HepG2 (cell line): ENCODE measurements around the gene AMER3. TPM values are rescaled to one million over a fixed set of nuclear protein-coding genes. Genes with fewer than 3 reads are reported as not detected.

Experiments
- ATAC-seq: fragments of 200-7000 bp; cut with Tn5 transposase; 3 replicates; pipeline ENCODE4 v1.9.1; 2020; ENCODE audit warnings: mild to moderate bottlenecking, moderate library complexity
- BruUV-seq: library from RNA; stranded (reverse); fragments of 400-500 nt; replicated peaks from 2 replicates; lab custom pipeline; 2021; lab: Mats Ljungman, UMichigan
- CTCF ChIA-PET: fragments of 300-600 bp; formaldehyde crosslinking; extraction: SDS; loops from one replicate; lab custom pipeline; 2021; ENCODE audit warnings: low total read pairs, inconsistent platforms, low intra/inter-chr PET ratio; lab: Yijun Ruan, JAX
- POLR2A ChIA-PET: fragments of 350-600 bp; sonication (Branson Sonifier 250); formaldehyde crosslinking; loops from one replicate; lab custom pipeline; 2020; ENCODE audit warnings: antibody characterized with exemption, inconsistent platforms; lab: Yijun Ruan, JAX
- DNase-seq: peaks from one replicate; pipeline ENCODE4 v3.0.0-alpha.2; 2015; ENCODE audit warnings: low spot score
- FAIRE-seq: peaks from 3 replicates; lab custom pipeline; 2011; peaks lifted over from hg19 to GRCh38; lab: Jason Lieb, UNC
- H2AFZ ChIP-seq: one replicate; pipeline ENCODE4 v1.6.1; 2011; ENCODE audit warnings: low read length, inconsistent platforms
- H3K27ac ChIP-seq: fragments of 300-600 bp; 3 replicates; pipeline ENCODE4 v1.8.0; 2011; ENCODE audit warnings: mixed run types, mild to moderate bottlenecking, mixed read lengths, low read length, inconsistent platforms; ENCODE audit not compliant: insufficient read depth; ENCODE audit errors: extremely low read length
- H3K27me3 ChIP-seq, 2 experiments: fragments of 200-600 bp in 1 of 2; 2 replicates in 1 of 2; 3 replicates in 1 of 2; pipeline versions ENCODE4 v1.6.0 to v1.8.0; 2011; ENCODE audit warnings: low read length in 2 of 2, mild to moderate bottlenecking in 2 of 2, moderate library complexity in 2 of 2, inconsistent platforms in 1 of 2; ENCODE audit not compliant: insufficient read depth in 2 of 2, control insufficient read depth in 1 of 2
- H3K36me3 ChIP-seq, 2 experiments: fragments of 200-600 bp in 1 of 2; replicated peaks in 1 of 2; 2 replicates in 1 of 2; 3 replicates in 1 of 2; pipeline versions ENCODE4 v1.5.1 to v1.8.0; 2011; ENCODE audit warnings: low read length in 2 of 2, inconsistent platforms in 1 of 2; ENCODE audit not compliant: insufficient read depth in 2 of 2, control insufficient read depth in 1 of 2
- H3K4me1 ChIP-seq: 2 replicates; pipeline ENCODE4 v1.5.1; 2012; ENCODE audit warnings: low read length, inconsistent platforms; ENCODE audit not compliant: insufficient read depth
- H3K4me2 ChIP-seq: 2 replicates; pipeline ENCODE4 v1.6.0; 2011; ENCODE audit warnings: low read depth, low read length, inconsistent platforms
- H3K4me3 ChIP-seq, 3 experiments: fragments of 200-600 bp in 1 of 3; sonication (generic), shearing (Covaris generic) in 1 of 3; replicated peaks in 1 of 3; 2 replicates each; pipeline ENCODE4 v1.5.1; 2011 to 2016; ENCODE audit warnings: low read length in 3 of 3, inconsistent platforms in 2 of 3, low read depth in 2 of 3, mild to moderate bottlenecking in 2 of 3, control low read depth in 1 of 3, mixed read lengths in 1 of 3; ENCODE audit not compliant: insufficient read depth in 1 of 3
- H3K79me2 ChIP-seq: one replicate; pipeline ENCODE4 v1.6.1; 2011; ENCODE audit warnings: low read length, inconsistent platforms; ENCODE audit not compliant: insufficient read depth
- H3K9ac ChIP-seq: 2 replicates; pipeline ENCODE4 v1.6.0; 2011; ENCODE audit warnings: mild to moderate bottlenecking, low read depth, low read length, inconsistent platforms; ENCODE audit not compliant: insufficient read depth
- H3K9me3 ChIP-seq: 2 replicates; pipeline ENCODE4 v1.5.1; 2012; ENCODE audit warnings: mild to moderate bottlenecking, low read length
- H4K20me1 ChIP-seq: 2 replicates; pipeline ENCODE4 v1.6.0; 2011; ENCODE audit warnings: inconsistent platforms, mild to moderate bottlenecking, low read length, moderate library complexity; ENCODE audit not compliant: insufficient read depth
- HNRNPUL1 ChIP-seq: fragments of 200-400 bp; formaldehyde crosslinking; IDR thresholded peaks from 2 replicates; pipeline ENCODE4 v1.6.1; 2017; ENCODE audit warnings: low read depth, mild to moderate bottlenecking, low read length, moderate library complexity
- IRF2 ChIP-seq: IDR thresholded peaks from 2 replicates; pipeline ENCODE4 v1.6.1; 2018; ENCODE audit warnings: missing genetic modification reagents, missing compliant biosample characterization
- MZF1 ChIP-seq: sonication (generic); formaldehyde crosslinking; IDR thresholded peaks from 2 replicates; pipeline ENCODE4 v1.8.1; 2023; ENCODE audit warnings: mild to moderate bottlenecking, missing genetic modification reagents, borderline replicate concordance
- SMAD3 ChIP-seq: sonication (generic); formaldehyde crosslinking; IDR thresholded peaks from 2 replicates; pipeline ENCODE4 v1.4.0; 2020; ENCODE audit warnings: missing genetic modification reagents
- ZBTB10 ChIP-seq: sonication (generic); formaldehyde crosslinking; IDR thresholded peaks from 2 replicates; pipeline ENCODE4 v1.4.0; 2020; ENCODE audit warnings: missing genetic modification reagents, borderline replicate concordance
- ZBTB37 ChIP-seq: sonication (generic); formaldehyde crosslinking; IDR thresholded peaks from 2 replicates; pipeline ENCODE4 v1.4.0; 2020; ENCODE audit warnings: mild to moderate bottlenecking, missing genetic modification reagents
- ZFP37 ChIP-seq: sonication (generic); formaldehyde crosslinking; IDR thresholded peaks from 2 replicates; pipeline ENCODE4 v1.4.0; 2020; ENCODE audit warnings: missing genetic modification reagents, borderline replicate concordance
- ZFY ChIP-seq: sonication (generic); formaldehyde crosslinking; IDR thresholded peaks from 2 replicates; pipeline ENCODE4 v1.4.0; 2020; ENCODE audit warnings: missing genetic modification reagents
- ZNF33B ChIP-seq: sonication (generic); formaldehyde crosslinking; IDR thresholded peaks from 2 replicates; pipeline ENCODE4 v1.5.1; 2020; ENCODE audit warnings: mild to moderate bottlenecking, missing genetic modification reagents
- WGBS: methylation state at CpG from one replicate; pipeline ENCODE4 v1.1.6; 2017; ENCODE audit warnings: low lambda C conversion rate; 5-methylcytosine and 5-hydroxymethylcytosine counted together
- in situ Hi-C: cut with HindIII; loops from 2 replicates; pipeline ENCODE4 v1.10.0; 2017; ENCODE audit warnings: low pct_unique_long_range_greater_than_20kb; ENCODE audit not compliant: extremely low pct_ligation_motif_present
- intact Hi-C: fragments of 100-400 bp; cut with micrococcal nuclease; formaldehyde crosslinking; loops from one replicate; pipeline ENCODE4 v1.10.0; 2022; ENCODE audit not compliant: unreplicated experiment
- polyA plus RNA-seq, 8 experiments: library from polyadenylated mRNA; depleted of rRNA in 3 of 8; stranded (reverse) in 7 of 8; unstranded in 1 of 8; fragments of >200 nt; fragmentation: Illumina TruSeq in 4 of 8; extraction: Trizol in 4 of 8; gene quantifications; 2 replicates each; pipeline versions ENCODE4 v1.2.1 to v1.2.3, GENCODE V29; 2011 to 2016; ENCODE audit warnings: low read depth in 4 of 8, missing spikeins in 1 of 8, mixed read lengths in 1 of 8; ENCODE audit not compliant: insufficient read depth in 1 of 8
- total RNA-seq, 5 experiments: library from RNA; depleted of rRNA; stranded (reverse); fragments of >200 nt; fragmentation: Illumina TruSeq; extraction: Trizol; gene quantifications; 2 replicates each; pipeline ENCODE4 v1.2.3, GENCODE V29; 2016; ENCODE audit warnings: low read depth in 1 of 5
- TF ChIP-seq, protein P1 (sequence below): IDR thresholded peaks from 2 replicates; pipeline ENCODE4 v1.6.1; 2016; ENCODE audit warnings: mild to moderate bottlenecking, missing biosample characterization, missing genetic modification reagents
- TF ChIP-seq, protein P2 (sequence below): sonication (generic); formaldehyde crosslinking; IDR thresholded peaks from 2 replicates; pipeline ENCODE4 v1.4.0; 2020; ENCODE audit warnings: missing genetic modification reagents

The AMER3 gene
- total and polyA plus RNA-seq, 2 of the 13 experiments (the other 11 are each of a cell fraction or from before 2014, with no cell fraction given) = not detected

- TF ChIP-seq MZF1 (CRISPR knock-in tag) (no peak), SMAD3 (CRISPR knock-in tag) (no peak), ZFY (CRISPR knock-in tag) (no peak), ZNF33B (no peak), ZBTB37 (CRISPR knock-in tag) (no peak), IRF2 (CRISPR knock-in tag) (no peak), HNRNPUL1 (no peak), ZFP37 (no peak), ZBTB10 (CRISPR knock-in tag) (no peak)
- TF ChIP-seq, protein P1, sequence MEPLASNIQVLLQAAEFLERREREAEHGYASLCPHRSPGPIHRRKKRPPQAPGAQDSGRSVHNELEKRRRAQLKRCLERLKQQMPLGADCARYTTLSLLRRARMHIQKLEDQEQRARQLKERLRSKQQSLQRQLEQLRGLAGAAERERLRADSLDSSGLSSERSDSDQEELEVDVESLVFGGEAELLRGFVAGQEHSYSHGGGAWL = no peak
- TF ChIP-seq, protein P2, sequence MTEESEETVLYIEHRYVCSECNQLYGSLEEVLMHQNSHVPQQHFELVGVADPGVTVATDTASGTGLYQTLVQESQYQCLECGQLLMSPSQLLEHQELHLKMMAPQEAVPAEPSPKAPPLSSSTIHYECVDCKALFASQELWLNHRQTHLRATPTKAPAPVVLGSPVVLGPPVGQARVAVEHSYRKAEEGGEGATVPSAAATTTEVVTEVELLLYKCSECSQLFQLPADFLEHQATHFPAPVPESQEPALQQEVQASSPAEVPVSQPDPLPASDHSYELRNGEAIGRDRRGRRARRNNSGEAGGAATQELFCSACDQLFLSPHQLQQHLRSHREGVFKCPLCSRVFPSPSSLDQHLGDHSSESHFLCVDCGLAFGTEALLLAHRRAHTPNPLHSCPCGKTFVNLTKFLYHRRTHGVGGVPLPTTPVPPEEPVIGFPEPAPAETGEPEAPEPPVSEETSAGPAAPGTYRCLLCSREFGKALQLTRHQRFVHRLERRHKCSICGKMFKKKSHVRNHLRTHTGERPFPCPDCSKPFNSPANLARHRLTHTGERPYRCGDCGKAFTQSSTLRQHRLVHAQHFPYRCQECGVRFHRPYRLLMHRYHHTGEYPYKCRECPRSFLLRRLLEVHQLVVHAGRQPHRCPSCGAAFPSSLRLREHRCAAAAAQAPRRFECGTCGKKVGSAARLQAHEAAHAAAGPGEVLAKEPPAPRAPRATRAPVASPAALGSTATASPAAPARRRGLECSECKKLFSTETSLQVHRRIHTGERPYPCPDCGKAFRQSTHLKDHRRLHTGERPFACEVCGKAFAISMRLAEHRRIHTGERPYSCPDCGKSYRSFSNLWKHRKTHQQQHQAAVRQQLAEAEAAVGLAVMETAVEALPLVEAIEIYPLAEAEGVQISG (CRISPR knock-in tag) = no peak
- H3K27me3 ChIP-seq = peaks cover 4 to 17% of the 10 kb centered on the region in 2 experiments; a peak in 2 of 5 replicates
- ChIA-PET CTCF (no interaction called here), POLR2A (no interaction called here)
- H3K79me2 ChIP-seq = no peaks in the 10 kb centered on the region
- 0 out of 2 replicates have a peak, but pooled peaks cover 6% of the 10 kb centered on the region for H3K4me1 ChIP-seq
- ATAC-seq (no peak), FAIRE-seq (no peak), DNase-seq (no peak)
- no peak overlapping the region for H3K9ac ChIP-seq
- no TSS peak for BruUV-seq
- no peaks in the 10 kb centered on the region for H3K36me3 ChIP-seq
- no peaks in the 10 kb centered on the region for H4K20me1 ChIP-seq
- H3K4me3 ChIP-seq = no peak overlapping the region
- H3K27ac ChIP-seq = no peak overlapping the region
- no peak overlapping the region for H2AFZ ChIP-seq
- 35% methylated on average over 3 of the region's 3 CpGs for WGBS
- H3K4me2 ChIP-seq = no peak overlapping the region
- in situ Hi-C loops (no loop called here), intact Hi-C loops (no loop called here)
- no peaks in the 10 kb centered on the region for H3K9me3 ChIP-seq
Observed at GRCh38 chr2:130796290-130796689, 41.0 kb downstream of the AMER3 start.
